HuH-7 (cell line): ENCODE measurements around the gene LIF.

Experiments used
- DNase-seq: peaks from one replicate; pipeline ENCODE4 v3.0.0; 2011; ENCODE audit warnings: low spot score

LIF gene

GRCh38 chr22:30245985-30246813 is at the start of gene LIF:
Gene LIF, minus strand, starts transcription at chr22:30246759. Its CDS starts 64 bp downstream, at chr22:30246695.
- DNase-seq = no peak

GRCh38 chr22:30296324-30296723 is 49.8 kb upstream of the LIF start:
- no peak for DNase-seq

DNA sequence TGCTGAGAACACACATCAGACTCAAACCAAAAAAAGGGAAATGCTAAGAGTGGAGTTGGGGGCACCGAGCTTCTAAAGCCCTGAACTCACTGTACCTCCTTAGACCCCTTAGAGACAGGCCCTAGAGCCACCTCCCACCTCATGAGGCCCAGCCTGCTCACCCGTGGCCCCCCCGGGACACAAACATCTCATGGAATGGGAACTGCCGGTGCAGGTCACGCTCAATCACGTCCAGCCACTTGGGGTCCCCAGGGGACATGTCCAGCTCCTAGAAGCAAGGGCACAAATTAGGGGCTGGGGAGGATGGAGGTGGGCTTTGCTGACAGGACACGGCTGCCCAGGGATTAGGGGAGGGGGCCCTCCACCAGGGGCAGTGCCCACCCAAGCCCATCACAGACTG is 49.0 kb upstream of the LIF start:
- no peak for DNase-seq

DNA sequence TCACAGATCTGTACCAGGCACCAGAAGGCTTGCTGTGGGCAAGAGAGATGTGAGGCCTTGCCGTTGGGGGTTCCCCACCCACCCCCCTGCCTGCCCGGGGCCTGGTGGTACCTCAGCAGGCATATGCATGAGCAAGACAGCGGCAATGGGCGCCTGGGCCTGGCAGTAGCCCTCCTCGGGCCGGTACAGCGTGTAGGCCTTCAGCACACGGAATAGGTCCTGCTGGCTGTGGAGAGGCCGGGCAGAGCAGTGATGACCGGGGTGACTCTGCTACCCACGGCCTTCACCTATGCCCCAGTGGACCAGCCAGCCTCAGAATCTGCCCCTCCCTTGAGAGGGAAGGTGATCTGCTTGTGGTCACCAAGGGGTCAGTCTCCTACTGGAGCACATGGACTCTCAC is 48.3 kb upstream of the LIF start:
- no peak for DNase-seq

GRCh38 chr22:30294066-30294465 is 47.5 kb upstream of the LIF start:
- no peak for DNase-seq

- no peak for DNase-seq
Observed at GRCh38 chr22:30293026-30293425, 46.5 kb upstream of the LIF start.

DNA sequence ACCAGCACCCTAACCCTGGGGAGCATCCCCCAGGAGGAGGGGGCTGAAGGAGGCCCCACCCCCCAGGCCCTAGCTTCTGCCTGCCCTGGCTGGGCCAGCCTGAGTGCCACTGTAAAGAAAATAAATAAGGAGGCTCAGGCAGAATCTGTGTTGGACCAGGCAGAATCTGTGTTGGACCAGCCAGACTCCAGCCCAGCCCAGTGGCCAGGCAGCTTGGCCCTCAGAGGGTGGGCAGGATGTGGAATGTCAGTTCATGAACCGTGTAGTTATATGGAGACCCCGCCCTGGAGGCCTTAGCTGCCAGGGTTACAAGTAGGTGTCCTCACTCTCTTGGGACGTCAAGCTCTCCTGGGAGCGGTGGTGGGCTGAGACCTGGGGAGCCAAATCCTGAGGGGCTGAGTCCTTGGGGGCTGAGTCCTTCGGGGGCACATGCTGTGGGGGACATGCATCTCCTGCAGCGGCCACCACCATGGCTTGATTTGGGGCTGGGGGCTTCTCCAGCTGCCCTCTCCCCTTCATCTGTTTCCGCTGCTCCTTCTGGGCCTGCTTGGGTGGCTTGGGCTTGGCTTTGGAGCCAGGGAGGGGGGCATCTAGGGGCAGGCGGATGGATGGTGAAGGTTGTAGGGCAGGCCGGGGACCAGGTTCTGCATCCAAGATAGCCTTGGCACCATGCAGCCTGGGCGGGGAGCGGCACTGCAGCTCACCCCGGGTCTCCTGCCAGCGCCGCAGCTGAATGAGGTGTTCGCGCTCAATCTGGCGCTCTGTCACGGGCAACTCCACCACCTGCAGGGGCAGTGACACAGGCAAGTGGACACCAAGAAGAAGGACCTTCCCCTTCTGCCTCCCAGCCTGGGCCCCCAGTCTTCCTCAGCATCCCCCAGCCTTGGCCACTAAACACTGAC is 45.8 kb upstream of the LIF start:
- no peak for DNase-seq

DNA sequence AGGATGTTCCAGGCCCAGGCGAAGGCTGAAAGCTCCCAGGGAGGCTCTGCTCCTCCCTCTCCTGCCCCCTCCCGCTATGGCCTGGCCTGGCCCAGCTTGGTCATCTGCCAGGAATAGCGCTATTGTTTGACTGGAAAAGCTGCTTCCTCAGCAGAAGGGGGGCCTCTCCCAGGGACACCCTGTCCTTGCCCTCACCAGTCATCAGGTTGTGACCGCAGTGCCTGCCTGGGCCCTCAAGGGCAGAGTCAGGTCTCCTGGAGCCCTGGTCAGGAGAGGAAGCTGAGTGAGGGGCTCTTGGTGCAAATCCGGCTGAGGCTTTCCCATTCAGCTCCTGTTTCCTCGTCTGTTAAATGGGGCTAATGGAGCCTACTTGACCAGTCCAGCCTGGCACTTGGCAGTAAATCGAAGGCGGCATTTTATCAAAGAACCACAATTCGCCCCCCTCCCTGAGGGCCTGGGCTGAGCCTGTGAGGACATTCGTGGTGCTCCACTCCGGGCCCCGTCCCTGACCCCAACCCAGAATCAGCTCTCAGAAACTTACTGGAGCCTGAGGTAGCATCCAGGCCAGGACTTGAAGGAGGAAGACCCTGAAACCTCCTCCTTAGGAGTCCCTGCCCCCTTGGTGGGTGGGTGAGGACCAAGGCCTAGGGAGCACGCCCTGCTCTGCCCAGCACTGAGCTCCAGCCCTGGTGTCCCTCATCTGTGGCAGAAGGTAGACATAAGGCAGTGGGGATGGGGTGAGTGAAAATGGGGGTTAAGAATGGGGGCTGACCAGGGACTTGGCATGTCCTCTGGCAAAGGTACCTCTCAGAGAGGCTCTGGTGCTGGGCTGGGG is 44.7 kb upstream of the LIF start:
- no peak for DNase-seq

DNA sequence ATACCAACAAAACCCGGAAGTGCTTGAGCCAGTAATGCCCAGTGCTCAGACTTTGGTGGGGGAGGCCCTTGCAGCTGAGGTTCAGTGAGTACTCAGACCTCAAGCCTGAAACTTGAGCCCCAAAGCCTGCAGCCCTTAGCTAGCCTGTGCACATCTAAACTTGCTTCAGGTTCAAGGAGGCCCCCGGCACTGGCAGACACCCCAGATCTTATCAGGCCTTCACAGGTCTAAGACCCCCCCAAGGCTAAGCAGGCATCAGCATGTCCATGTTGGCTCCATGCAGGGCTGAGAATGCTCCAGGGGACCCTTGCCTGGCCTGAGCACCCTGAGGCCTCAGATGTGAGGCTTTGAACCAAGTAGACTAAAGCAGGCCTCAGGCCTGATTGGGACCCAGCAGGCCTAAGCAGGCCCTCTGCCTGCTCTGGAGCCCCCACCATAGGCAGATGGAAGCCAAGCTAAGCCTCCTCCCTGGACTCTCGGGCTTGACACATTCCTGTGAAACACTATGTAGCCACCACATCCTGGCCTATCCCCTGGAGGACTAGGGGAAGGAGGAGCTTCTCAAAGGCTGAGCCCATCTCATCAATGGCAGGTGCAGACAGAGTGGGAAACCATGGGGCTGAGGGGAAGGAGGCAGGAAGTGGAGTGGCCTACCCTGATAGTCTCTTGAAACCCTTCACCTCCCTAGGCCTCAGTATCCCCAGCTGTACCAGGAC is 43.9 kb upstream of the LIF start:
- no peak for DNase-seq

DNA sequence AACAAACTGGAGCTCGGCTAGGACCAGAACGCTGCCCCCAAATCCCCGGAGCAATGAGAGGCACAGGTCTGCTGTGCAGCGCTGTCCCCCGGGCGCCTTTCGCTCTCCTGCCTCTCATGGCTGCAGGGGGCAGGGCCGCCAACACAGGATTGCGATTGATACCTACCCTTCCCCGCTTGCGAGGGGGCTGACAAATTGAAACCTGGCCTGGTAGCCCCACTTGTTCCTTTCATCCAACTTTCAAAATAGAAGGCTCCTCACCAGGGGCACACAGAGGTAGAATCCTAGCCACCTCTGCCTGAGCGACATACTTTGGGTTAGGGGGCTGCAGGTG is 43.4 kb upstream of the LIF start:
- no peak for DNase-seq

- peak; percentile 99 for DNase-seq
Observed at GRCh38 chr22:30289141-30289979, 42.8 kb upstream of the LIF start, which contains the start of gene CASTOR1. Gene CASTOR1, minus strand, starts transcription at chr22:30289505. Its CDS starts 8 bp downstream, at chr22:30289497.

DNA sequence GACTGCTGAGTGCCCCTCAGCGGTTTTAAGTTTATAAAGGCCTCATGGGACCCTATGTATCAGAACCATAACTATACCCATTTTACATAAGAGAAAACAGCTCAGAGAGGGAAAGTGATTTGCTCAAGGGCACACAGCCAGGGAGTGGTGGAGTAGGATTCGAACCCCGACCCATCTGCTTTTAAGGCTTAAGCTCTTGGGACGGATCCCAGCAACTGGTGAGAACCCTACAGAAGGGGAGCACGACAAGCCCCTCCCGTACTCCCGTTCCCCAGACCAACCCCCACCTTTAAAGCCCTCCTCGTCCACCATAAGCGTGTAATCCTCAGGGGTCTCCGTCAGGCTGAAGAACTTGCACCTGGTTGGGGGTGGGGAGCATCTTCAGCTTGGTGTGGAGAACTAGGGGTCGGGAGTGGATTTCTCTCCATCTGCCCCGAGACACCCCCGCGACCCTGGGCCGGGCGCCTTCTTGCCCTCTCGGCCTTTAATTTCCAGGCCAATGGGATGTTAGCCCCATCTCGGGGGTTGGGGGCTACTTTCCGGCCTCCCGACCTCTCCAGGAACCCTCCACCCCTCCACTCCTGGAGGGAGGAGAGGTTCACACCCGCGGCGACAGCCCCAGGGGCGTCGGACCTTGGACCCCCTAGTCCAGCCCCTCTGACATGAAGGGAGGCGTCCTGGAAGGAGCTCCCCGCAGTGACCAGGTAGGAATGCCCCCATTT is 42.0 kb upstream of the LIF start:
- no peak for DNase-seq

GRCh38 chr22:30287648-30288418 is 41.3 kb upstream of the LIF start:
- DNase-seq = peak; percentile 96

DNA sequence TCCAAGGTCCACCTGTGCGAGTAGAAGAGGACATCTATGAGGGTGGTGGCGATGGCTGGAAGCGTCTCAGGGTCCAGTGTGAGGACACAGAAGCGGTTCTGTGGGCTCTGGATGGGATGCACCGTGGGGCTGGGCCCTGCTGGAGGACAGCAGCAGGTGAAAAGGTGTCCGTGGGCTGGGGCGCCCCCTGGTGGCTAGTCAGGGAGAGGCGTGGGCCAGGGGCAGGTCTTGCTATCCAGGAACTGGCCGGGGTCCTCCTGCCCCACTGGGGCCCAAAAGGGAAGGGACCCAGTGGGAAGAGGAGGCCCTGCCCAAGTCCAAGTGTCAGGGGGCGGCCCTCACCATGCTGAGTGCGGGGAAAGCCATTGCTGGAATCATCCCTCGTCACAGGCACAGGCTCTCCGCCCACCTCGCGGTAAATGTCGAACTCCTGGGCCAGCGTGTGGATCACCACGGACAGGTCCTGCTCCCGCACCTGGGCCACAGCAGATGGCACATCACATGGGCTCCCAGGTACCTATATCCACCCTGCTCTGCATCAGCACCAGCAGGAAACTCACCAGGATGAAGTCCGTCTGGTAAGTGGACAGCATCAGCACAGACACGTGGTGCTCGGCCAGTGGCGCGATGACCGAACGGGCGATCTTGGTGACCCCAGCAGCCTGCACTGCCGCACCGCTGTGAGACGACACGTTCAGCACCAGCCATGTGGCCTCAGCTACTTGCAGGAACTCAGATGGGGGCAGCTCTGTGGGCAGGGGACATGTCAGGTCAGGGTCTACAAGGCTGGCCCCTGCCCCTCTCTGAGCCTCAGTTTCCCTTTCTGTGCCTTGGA is 40.5 kb upstream of the LIF start:
- peak; percentile 90 for DNase-seq

- no peak for DNase-seq
Observed at GRCh38 chr22:30286331-30286730, 39.8 kb upstream of the LIF start.

GRCh38 chr22:30285846-30286200 is 39.3 kb upstream of the LIF start:
- no peak for DNase-seq

DNA sequence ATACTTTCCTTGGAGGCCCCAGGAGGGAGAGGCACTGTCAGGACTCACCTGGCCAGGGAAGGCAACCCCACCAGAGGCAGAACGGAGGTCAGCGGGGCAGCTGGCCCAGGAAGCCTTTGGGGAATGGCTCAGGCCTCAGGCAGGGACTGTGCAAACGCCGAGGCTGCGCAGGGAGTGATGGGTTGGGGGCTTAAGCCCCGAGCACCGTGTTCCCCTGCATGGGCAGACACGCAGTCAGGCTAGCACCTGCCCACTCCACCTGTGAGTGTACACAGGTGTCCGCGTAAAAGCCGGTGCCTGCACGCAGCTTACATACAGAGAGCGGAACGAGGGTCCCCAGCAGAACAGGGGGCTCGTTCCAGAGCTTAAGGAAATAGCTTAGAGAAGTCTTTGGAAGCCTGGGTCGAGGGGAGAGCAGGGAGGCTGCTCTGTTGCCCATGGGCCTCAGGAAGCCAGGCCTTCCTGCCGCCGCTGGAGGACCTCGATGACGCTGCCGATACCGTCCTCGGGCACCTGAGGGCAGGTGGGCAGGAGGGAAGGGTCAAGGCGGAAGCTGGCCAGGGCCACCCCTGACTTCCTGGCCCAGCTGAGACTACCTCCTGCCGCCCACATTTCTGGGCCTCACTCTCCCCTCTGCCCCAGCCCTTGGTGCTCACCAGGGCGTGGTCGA is 38.8 kb upstream of the LIF start:
- no peak for DNase-seq

DNA sequence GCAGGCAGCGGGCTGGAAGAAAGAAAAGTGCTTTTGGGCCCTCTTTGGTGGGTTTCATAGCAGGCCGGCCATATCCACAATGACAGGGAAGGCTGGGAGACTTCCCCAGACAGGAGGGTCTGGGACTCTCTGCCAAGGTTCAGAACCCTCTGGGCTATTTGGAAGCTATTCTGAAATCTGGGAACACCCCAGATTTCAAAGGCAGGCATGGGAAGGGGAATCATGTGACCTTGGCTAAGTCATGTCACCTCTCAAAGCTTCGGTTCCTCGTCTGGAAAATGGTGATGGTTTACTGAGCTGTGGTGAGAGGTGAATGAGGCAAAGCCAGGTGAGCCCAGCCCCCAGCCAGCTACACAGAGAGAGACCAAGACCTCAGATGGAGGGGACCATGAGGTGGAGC is 38.1 kb upstream of the LIF start:
- DNase-seq = no peak
